Esophagus muscularis mucosa (tissue), 4 donors: Measurements from ENCODE around the gene ATP5F1B. TPM values are rescaled to one million over a fixed set of nuclear protein-coding genes. Genes with fewer than 3 reads are reported as not detected.
"Not testable (repeated sequence)": the region's sequence is repeated elsewhere in the genome, so short reads cannot be mapped to it uniquely, and the experiment has no call there.

Source experiments
- DNase-seq: peaks from one replicate; pipeline ENCODE4 v3.0.0-alpha.2; 2017; ENCODE audit errors: extremely low spot score
- H3K27ac ChIP-seq, 4 donors: fragments of 200-600 bp; sonication (generic); replicated peaks in 1 of 4; 1 replicate in 3 of 4; 2 replicates in 1 of 4; pipeline ENCODE4 v1.5.1; 2016 to 2019; ENCODE audit warnings: mild to moderate bottlenecking in 1 of 4
- H3K27me3 ChIP-seq, 4 donors: fragments of 200-600 bp; sonication (generic); one replicate each; pipeline versions ENCODE4 v1.5.1 to v1.6.0; 2016 to 2019
- H3K36me3 ChIP-seq, 4 donors: fragments of 200-600 bp; sonication (generic); one replicate each; pipeline ENCODE4 v1.5.1; 2016 to 2019
- H3K4me1 ChIP-seq, 4 donors: fragments of 200-600 bp; sonication (generic); one replicate each; pipeline ENCODE4 v1.5.1; 2016 to 2019
- H3K4me3 ChIP-seq, 4 donors: fragments of 200-600 bp; sonication (generic); 1 replicate in 2 of 4; 2 replicates in 2 of 4; pipeline ENCODE4 v1.5.1; 2016 to 2019; ENCODE audit warnings: mild to moderate bottlenecking in 4 of 4, moderate library complexity in 1 of 4
- H3K9me3 ChIP-seq, 4 donors: fragments of 200-600 bp; sonication (generic); 1 replicate in 3 of 4; 2 replicates in 1 of 4; pipeline ENCODE4 v1.5.1; 2016 to 2019
- CTCF ChIP-seq, 3 experiments: fragments of 200-600 bp in 2 of 3; fragments of 450-650 bp in 1 of 3; sonication (generic) in 2 of 3; IDR thresholded peaks; one replicate each; pipeline ENCODE4 v1.5.1; 2017 to 2019; ENCODE audit warnings: antibody characterized with exemption in 3 of 3, mild to moderate bottlenecking in 2 of 3, moderate library complexity in 1 of 3
- EP300 ChIP-seq: sonication (generic); formaldehyde crosslinking; IDR thresholded peaks from one replicate; pipeline ENCODE4 v1.6.1; 2017; ENCODE audit warnings: antibody characterized with exemption
- POLR2A ChIP-seq: fragments of 450-650 bp; IDR thresholded peaks from one replicate; pipeline ENCODE4 v1.6.1; 2017; ENCODE audit warnings: antibody characterized with exemption, moderate library complexity, mild to moderate bottlenecking, low read depth
- POLR2AphosphoS5 ChIP-seq, 2 donors: sonication (generic); formaldehyde crosslinking; IDR thresholded peaks; one replicate each; pipeline ENCODE4 v1.6.1; 2017; ENCODE audit warnings: antibody characterized with exemption in 2 of 2
- WGBS: methylation state at CpG from one replicate; pipeline ENCODE4 v1.1.5; 2018; 5-methylcytosine and 5-hydroxymethylcytosine counted together
- intact Hi-C: fragments of 100-400 bp; cut with DNase I; formaldehyde crosslinking; loops from one replicate; pipeline ENCODE4 v1.15.1; 2023
- total RNA-seq, 4 donors: library from RNA; depleted of rRNA; stranded (reverse); fragments of >200 nt; gene quantifications; one replicate each; pipeline versions ENCODE4 v1.1.0 to v1.2.1, GENCODE V29; 2016

The ATP5F1B gene
- total RNA-seq, 4 donors from 2014 or later, result 383 to 465 (median 424) TPM

GRCh38 chr12:56668197-56668457, 22.3 kb upstream of the ATP5F1B start:
- no peak overlapping the region for H3K4me3 ChIP-seq
- peaks cover 39 to 95% (median 83%) of the 10 kb centered on the region in 4 donors for H3K36me3 ChIP-seq
- no peak for DNase-seq
- no peak overlapping the region for H3K27ac ChIP-seq
- peaks cover 11 to 39% (median 23%) of the 10 kb centered on the region in 4 donors for H3K4me1 ChIP-seq
- no peaks in the 10 kb centered on the region for H3K9me3 ChIP-seq
- TF ChIP-seq EP300 (no peak), POLR2AphosphoS5 (IDR thresholded peaks at IDR 0.05) (no peak), CTCF (IDR thresholded peaks at IDR 0.05) (no peak), POLR2A (no peak)
- 92% methylated on average over 2 of the region's 2 CpGs for WGBS
- intact Hi-C loops, result no loop called here
- H3K27me3 ChIP-seq, result no peaks in the 10 kb centered on the region

- no peak overlapping the region for H3K4me3 ChIP-seq
- no peak overlapping the region for H3K27ac ChIP-seq
- no peaks in the 10 kb centered on the region for H3K9me3 ChIP-seq
- intact Hi-C loops, result no loop called here
- H3K27me3 ChIP-seq, result no peaks in the 10 kb centered on the region
- H3K4me1 ChIP-seq, result no peaks in the 10 kb centered on the region
- peak in 1 of 2 donors; percentile 2 for TF ChIP-seq POLR2AphosphoS5 (IDR thresholded peaks at IDR 0.05)
- no peak for TF ChIP-seq EP300
- H3K36me3 ChIP-seq, result peaks cover 10 to 58% (median 50%) of the 10 kb centered on the region in 4 donors
- 79% methylated on average over 7 of the region's 13 CpGs for WGBS
- no peak for DNase-seq
Observed at GRCh38 chr12:56661979-56662638, 16.3 kb upstream of the ATP5F1B start.

- no peak overlapping the region for H3K27ac ChIP-seq
- no peaks in the 10 kb centered on the region for H3K9me3 ChIP-seq
- TF ChIP-seq POLR2A (no peak), POLR2AphosphoS5 (IDR thresholded peaks at IDR 0.05) (no peak), CTCF (IDR thresholded peaks at IDR 0.05) (no peak), EP300 (no peak)
- WGBS, result 95% methylated on average over 7 of the region's 7 CpGs
- peaks cover 10 to 53% (median 45%) of the 10 kb centered on the region in 4 donors for H3K36me3 ChIP-seq
- no peak overlapping the region for H3K4me3 ChIP-seq
- no peaks in the 10 kb centered on the region for H3K4me1 ChIP-seq
- no peaks in the 10 kb centered on the region for H3K27me3 ChIP-seq
- intact Hi-C loops, result no loop called here
- no peak for DNase-seq
Observed at GRCh38 chr12:56661560-56661959, 15.8 kb upstream of the ATP5F1B start.

- Histone ChIP-seq H3K4me1 (no peaks in the 10 kb centered on the region), H3K27me3 (no peaks in the 10 kb centered on the region), H3K27ac (no peak overlapping the region), H3K36me3 (peaks cover 5 to 26% (median 19%) of the 10 kb centered on the region in 4 donors), H3K4me3 (no peak overlapping the region), H3K9me3 (no peaks in the 10 kb centered on the region)
- TF ChIP-seq EP300, result no peak
- no peak for TF ChIP-seq POLR2AphosphoS5 (IDR thresholded peaks at IDR 0.05)
- no peak for TF ChIP-seq CTCF (IDR thresholded peaks at IDR 0.05)
- no peak for TF ChIP-seq POLR2A
- no peak for DNase-seq
- intact Hi-C loops, result no loop called here
- 96% methylated on average over 1 of the region's 1 CpG for WGBS
Observed at GRCh38 chr12:56658921-56659320, 13.1 kb upstream of the ATP5F1B start.

GRCh38 chr12:56657416-56658379, 11.9 kb upstream of the ATP5F1B start:
- Histone ChIP-seq H3K36me3 (peaks cover 0 to 14% (median 8%) of the 10 kb centered on the region in 4 donors), H3K4me1 (no peaks in the 10 kb centered on the region), H3K27me3 (no peaks in the 10 kb centered on the region), H3K4me3 (no peak overlapping the region), H3K9me3 (no peaks in the 10 kb centered on the region), H3K27ac (no peak overlapping the region)
- intact Hi-C loops, result no loop called here
- 91% methylated on average over 7 of the region's 7 CpGs for WGBS
- no peak for DNase-seq
- TF ChIP-seq EP300 (no peak), POLR2A (no peak), CTCF (IDR thresholded peaks at IDR 0.05) (no peak), POLR2AphosphoS5 (IDR thresholded peaks at IDR 0.05) (no peak)

GRCh38 chr12:56653781-56654180, 8.0 kb upstream of the ATP5F1B start:
- DNase-seq, H3K27me3 ChIP-seq, H3K27ac ChIP-seq, H3K36me3 ChIP-seq, intact Hi-C loops, H3K4me3 ChIP-seq, H3K4me1 ChIP-seq, H3K9me3 ChIP-seq: not testable (repeated sequence)
- WGBS, result 90% methylated on average over 5 of the region's 5 CpGs

GRCh38 chr12:56648023-56648422, 2.2 kb upstream of the ATP5F1B start:
- 88% methylated on average over 9 of the region's 9 CpGs for WGBS
- not testable (repeated sequence) for H3K9me3 ChIP-seq, H3K27me3 ChIP-seq, H3K27ac ChIP-seq, DNase-seq, H3K4me3 ChIP-seq
- intact Hi-C loops, result loop anchor here (5.0 kb wide), 1 partner anchor 39 kb away; the partner anchor contains the start of gene PTGES3
- peaks cover 9 to 19% (median 16%) of the 10 kb centered on the region in 4 donors for H3K36me3 ChIP-seq
- peaks cover 19 to 30% (median 26%) of the 10 kb centered on the region in 4 donors for H3K4me1 ChIP-seq
